Activated T-helper 9 cell treated with anti-CD3 and anti-CD28 coated beads, Interleukin-2, amount 50 U/mL, for 16 hours (primary cell): Measurements from ENCODE around the gene SVEP1.

Source experiments
- DNase-seq: peaks from one replicate; pipeline ENCODE4 v3.0.0-alpha.2; 2020; ENCODE audit warnings: low read depth

SVEP1 gene

GRCh38 chr9:110317911-110318310 lies 261.6 kb downstream of the SVEP1 start:
- no peak for DNase-seq

GRCh38 chr9:110316261-110317075 lies 263.1 kb downstream of the SVEP1 start:
- no peak for DNase-seq
